Vagina (tissue), 2 donors: ENCODE data around the gene MRPS27. TPM values are rescaled to one million over a fixed set of nuclear protein-coding genes. Genes with fewer than 3 reads are reported as not detected.

Experiments
- DNase-seq, 2 donors: peaks; one replicate each; pipeline ENCODE4 v3.0.0-alpha.2; 2017; ENCODE audit errors: extremely low spot score in 2 of 2
- H3K27ac ChIP-seq: fragments of 200-600 bp; sonication (generic); one replicate; pipeline ENCODE4 v1.5.1; 2019
- H3K27me3 ChIP-seq: fragments of 200-600 bp; sonication (generic); one replicate; pipeline ENCODE4 v1.5.1; 2019
- H3K36me3 ChIP-seq, 2 donors: fragments of 200-600 bp; sonication (generic); one replicate each; pipeline ENCODE4 v1.5.1; 2017 to 2019
- H3K4me1 ChIP-seq: fragments of 200-600 bp; sonication (generic); one replicate; pipeline ENCODE4 v1.5.1; 2019
- H3K4me3 ChIP-seq, 2 donors: fragments of 200-600 bp; sonication (generic); 1 replicate in 1 of 2; 2 replicates in 1 of 2; pipeline ENCODE4 v1.5.1; 2016 to 2019
- H3K9me3 ChIP-seq: fragments of 200-600 bp; sonication (generic); one replicate; pipeline ENCODE4 v1.5.1; 2019
- POLR2A ChIP-seq, 2 donors: fragments of 450-650 bp; IDR thresholded peaks; one replicate each; pipeline ENCODE4 v1.6.1; 2017; ENCODE audit warnings: antibody characterized with exemption in 2 of 2, mild to moderate bottlenecking in 2 of 2, moderate library complexity in 2 of 2
- POLR2AphosphoS5 ChIP-seq, 2 donors: sonication (generic); formaldehyde crosslinking; IDR thresholded peaks; one replicate each; pipeline ENCODE4 v1.9.0; 2017; ENCODE audit warnings: antibody characterized with exemption in 2 of 2, mild to moderate bottlenecking in 2 of 2, low read depth in 1 of 2; ENCODE audit not compliant: insufficient read depth in 1 of 2
- intact Hi-C: fragments of 100-400 bp; cut with DNase I; formaldehyde crosslinking; loops from one replicate; pipeline ENCODE4 v1.15.1; 2023
- total RNA-seq: library from RNA; depleted of rRNA; stranded (reverse); fragments of >200 nt; gene quantifications from one replicate; pipeline ENCODE4 v1.2.3, GENCODE V29; 2016
- TF ChIP-seq, protein P1 (sequence below), 3 experiments: fragments of 450-650 bp in 2 of 3; fragments of 200-600 bp in 1 of 3; sonication (generic) in 1 of 3; IDR thresholded peaks; one replicate each; pipeline ENCODE4 v1.5.1; 2017 to 2019; ENCODE audit warnings: antibody characterized with exemption in 3 of 3, mild to moderate bottlenecking in 2 of 3, moderate library complexity in 2 of 3

Gene MRPS27
- total RNA-seq, 1 donor from 2014 or later = 44.9 TPM

DNA sequence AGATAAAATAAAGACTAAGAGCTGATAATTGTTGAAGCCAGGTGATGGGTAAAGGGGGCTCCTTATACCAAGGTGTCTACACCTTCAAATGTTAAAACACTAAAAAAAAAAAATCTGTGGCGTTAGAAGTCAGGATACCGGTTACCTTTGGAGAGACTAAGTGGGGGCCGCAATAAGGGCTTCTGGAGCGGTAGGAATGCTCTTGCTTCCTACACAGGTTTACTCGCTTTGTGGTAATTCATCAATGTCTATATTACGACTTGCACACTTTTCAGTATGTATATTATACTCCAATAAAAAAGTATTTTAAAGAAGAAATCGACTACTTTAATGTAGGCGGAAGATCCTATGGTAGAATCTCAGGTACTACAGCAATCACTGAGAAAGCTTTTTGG, 12.5 kb downstream of the MRPS27 start:
- Histone ChIP-seq H3K9me3 (no peaks in the 10 kb centered on the region), H3K36me3 (peaks cover 0 to 6% of the 10 kb centered on the region in 2 donors), H3K27ac (peak overlapping the region; percentile 92), H3K27me3 (no peaks in the 10 kb centered on the region), H3K4me3 (peak overlapping the region; percentile 55 to 67), H3K4me1 (peaks cover 13% of the 10 kb centered on the region)
- no peak for DNase-seq
- intact Hi-C loops = no loop called here
- TF ChIP-seq, protein P1, sequence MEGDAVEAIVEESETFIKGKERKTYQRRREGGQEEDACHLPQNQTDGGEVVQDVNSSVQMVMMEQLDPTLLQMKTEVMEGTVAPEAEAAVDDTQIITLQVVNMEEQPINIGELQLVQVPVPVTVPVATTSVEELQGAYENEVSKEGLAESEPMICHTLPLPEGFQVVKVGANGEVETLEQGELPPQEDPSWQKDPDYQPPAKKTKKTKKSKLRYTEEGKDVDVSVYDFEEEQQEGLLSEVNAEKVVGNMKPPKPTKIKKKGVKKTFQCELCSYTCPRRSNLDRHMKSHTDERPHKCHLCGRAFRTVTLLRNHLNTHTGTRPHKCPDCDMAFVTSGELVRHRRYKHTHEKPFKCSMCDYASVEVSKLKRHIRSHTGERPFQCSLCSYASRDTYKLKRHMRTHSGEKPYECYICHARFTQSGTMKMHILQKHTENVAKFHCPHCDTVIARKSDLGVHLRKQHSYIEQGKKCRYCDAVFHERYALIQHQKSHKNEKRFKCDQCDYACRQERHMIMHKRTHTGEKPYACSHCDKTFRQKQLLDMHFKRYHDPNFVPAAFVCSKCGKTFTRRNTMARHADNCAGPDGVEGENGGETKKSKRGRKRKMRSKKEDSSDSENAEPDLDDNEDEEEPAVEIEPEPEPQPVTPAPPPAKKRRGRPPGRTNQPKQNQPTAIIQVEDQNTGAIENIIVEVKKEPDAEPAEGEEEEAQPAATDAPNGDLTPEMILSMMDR (IDR thresholded peaks at IDR 0.05) = no peak
- TF ChIP-seq POLR2AphosphoS5 (IDR thresholded peaks at IDR 0.05; ENCODE audit: insufficient read depth in 1 of 2, low read depth in 1 of 2) (no peak), POLR2A (IDR thresholded peaks at IDR 0.05) (no peak)

DNA sequence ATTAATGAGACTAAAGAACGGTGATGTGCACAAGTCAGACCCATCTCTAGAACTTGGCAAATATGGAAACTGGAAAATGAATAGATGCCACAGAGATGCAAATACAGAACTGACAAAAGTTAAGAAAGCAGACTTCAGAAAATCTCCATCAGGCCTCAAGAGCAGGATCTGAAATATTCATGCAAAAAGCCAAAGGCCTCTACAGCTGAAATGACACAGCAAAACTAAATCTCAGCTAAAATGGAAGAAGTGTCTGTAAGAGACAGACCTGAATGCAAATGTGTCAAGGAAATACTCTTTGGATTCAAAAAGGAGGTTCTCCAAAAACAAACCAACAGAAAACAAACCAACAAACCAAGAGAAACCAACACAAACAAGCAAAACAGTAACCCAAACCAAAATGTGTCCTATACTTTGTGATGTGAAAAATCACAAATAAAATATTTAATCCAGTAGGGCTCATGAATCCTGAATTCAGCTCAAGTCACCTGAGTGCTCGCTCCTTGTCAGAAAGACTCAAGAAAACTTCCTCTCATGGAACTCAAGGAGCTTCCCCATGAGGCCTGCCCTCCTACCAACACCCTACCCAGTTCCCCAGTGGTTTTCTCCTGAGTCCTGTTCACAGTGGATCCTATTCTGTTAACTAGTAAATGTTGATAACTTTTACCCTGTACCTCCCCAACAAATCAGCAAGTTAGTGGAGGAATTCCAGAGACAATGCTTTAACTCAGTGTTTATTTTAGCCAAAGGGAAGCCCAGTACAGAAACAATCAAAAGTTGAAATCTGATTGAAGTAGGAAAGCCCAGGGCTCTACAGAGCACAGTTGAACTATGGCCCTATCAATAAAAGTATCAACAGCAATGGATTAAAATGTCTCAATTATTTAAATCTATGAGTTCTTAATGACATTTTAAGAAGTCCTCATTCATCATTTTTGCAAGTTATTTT, 14.6 kb downstream of the MRPS27 start:
- H3K27ac ChIP-seq = peak overlapping the region; percentile 3
- no peak for DNase-seq
- TF ChIP-seq POLR2A (IDR thresholded peaks at IDR 0.05) (no peak), POLR2AphosphoS5 (IDR thresholded peaks at IDR 0.05; ENCODE audit: insufficient read depth in 1 of 2, low read depth in 1 of 2) (no peak)
- TF ChIP-seq, protein P1 (IDR thresholded peaks at IDR 0.05) = no peak
- peaks cover 19% of the 10 kb centered on the region for H3K4me1 ChIP-seq
- H3K4me3 ChIP-seq = no peak overlapping the region
- no peaks in the 10 kb centered on the region for H3K27me3 ChIP-seq
- intact Hi-C loops = no loop called here
- no peaks in the 10 kb centered on the region for H3K9me3 ChIP-seq
- peaks cover 0 to 6% of the 10 kb centered on the region in 2 donors for H3K36me3 ChIP-seq

DNA sequence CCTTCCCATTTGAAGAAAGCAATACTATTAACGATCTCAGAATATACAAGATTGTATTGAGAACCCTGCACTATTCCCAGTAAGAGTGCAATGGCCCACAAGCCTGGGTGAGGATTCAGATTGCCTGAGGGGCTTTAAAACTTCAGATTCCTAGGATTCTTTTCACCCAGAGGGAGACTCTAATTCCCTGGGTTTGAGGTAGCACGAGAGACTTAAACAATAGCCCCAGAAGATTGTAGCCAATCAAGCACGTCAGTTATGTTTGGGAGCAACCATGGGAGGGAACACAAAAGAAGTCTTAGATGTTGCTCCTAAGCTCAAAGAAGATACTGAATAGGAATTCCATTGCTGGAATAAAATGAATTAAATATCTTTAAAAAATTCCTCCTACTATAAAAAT, 17.9 kb downstream of the MRPS27 start:
- Histone ChIP-seq H3K27me3 (no peaks in the 10 kb centered on the region), H3K4me1 (peaks cover 15% of the 10 kb centered on the region), H3K36me3 (no peaks in the 10 kb centered on the region), H3K9me3 (no peaks in the 10 kb centered on the region), H3K27ac (no peak overlapping the region), H3K4me3 (no peak overlapping the region)
- intact Hi-C loops = no loop called here
- no peak for DNase-seq
- TF ChIP-seq POLR2A (IDR thresholded peaks at IDR 0.05) (no peak), POLR2AphosphoS5 (IDR thresholded peaks at IDR 0.05; ENCODE audit: insufficient read depth in 1 of 2, low read depth in 1 of 2) (no peak)
- TF ChIP-seq, protein P1 (IDR thresholded peaks at IDR 0.05) = no peak

DNA sequence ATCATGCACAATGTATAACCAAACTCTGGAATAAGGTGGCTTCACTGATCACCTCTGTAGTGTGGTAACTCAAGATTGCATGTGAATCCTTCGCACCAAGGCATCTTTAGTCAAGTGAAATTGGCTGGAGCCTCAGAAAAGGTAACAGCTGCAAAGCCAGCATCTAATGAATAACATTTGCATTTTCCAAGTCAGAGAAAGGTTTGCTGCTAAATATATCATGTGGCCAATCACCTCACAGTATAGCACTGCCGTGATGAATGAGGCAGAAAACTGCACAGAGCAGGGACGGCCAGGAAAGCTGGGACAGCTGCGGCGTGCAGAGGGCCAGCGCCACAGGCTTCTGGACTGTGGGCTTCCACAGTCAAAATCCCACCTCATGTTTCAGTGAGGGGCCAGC, 18.5 kb downstream of the MRPS27 start:
- Histone ChIP-seq H3K27ac (no peak overlapping the region), H3K4me3 (no peak overlapping the region), H3K36me3 (no peaks in the 10 kb centered on the region), H3K4me1 (peaks cover 11% of the 10 kb centered on the region), H3K27me3 (no peaks in the 10 kb centered on the region), H3K9me3 (no peaks in the 10 kb centered on the region)
- TF ChIP-seq, protein P1 (IDR thresholded peaks at IDR 0.05) = no peak
- no peak for TF ChIP-seq POLR2A (IDR thresholded peaks at IDR 0.05)
- no peak for TF ChIP-seq POLR2AphosphoS5 (IDR thresholded peaks at IDR 0.05; ENCODE audit: insufficient read depth in 1 of 2, low read depth in 1 of 2)
- no peak for DNase-seq
- intact Hi-C loops = no loop called here
